ENCODE data around the gene LRCH1.
A peak's percentile ranks its signal among the peaks of the same experiment; 100 is the strongest.

Gene LRCH1

GRCh38 chr13:46600943-46601311 is 48.0 kb downstream of the LRCH1 start:
- Histone ChIP-seq H3K27ac (ENCODE audit: low read length, poor library complexity, severe bottlenecking) (no peak overlapping the region), H2BK15ac (ENCODE audit: low read depth, poor library complexity, severe bottlenecking) (no peak overlapping the region), H3K4me1 (ENCODE audit: control insufficient read depth, insufficient read depth, low read depth, low read length) (peaks cover 8% of the 10 kb centered on the region), H3K9me3 (ENCODE audit: control insufficient read depth, low read length) (no peaks in the 10 kb centered on the region), H3K9ac (ENCODE audit: low read length) (no peak overlapping the region), H2BK120ac (ENCODE audit: low read depth, low read length) (no peak overlapping the region), H4K8ac (ENCODE audit: low read length) (no peak overlapping the region), H3K79me1 (replicated peaks; ENCODE audit: low read length, poor library complexity, severe bottlenecking) (peaks cover 11% of the 10 kb centered on the region), H2BK5ac (ENCODE audit: low read depth, low read length, poor library complexity, severe bottlenecking) (no peak overlapping the region), H3K4me3 (ENCODE audit: insufficient read depth in 1 of 2, low read depth in 1 of 2, low read length in 2 of 2) (no peak overlapping the region), H4K91ac (ENCODE audit: low read length) (no peak overlapping the region), H3K23ac (ENCODE audit: low read length in 2 of 2) (no peak overlapping the region), H2AFZ (ENCODE audit: low read depth, low read length) (no peak overlapping the region), H3K36me3 (ENCODE audit: control insufficient read depth in 1 of 2, insufficient read depth in 2 of 2, low read depth in 1 of 2, low read length in 2 of 2) (no peaks in the 10 kb centered on the region), H3K4ac (ENCODE audit: low read depth in 1 of 2, low read length in 2 of 2) (peak overlapping the region in 1 of 2 experiments; percentile 17), H2BK12ac (ENCODE audit: low read length in 2 of 2) (no peak overlapping the region), H3K4me2 (ENCODE audit: low read length, poor library complexity, severe bottlenecking) (no peak overlapping the region), H3K27me3 (ENCODE audit: control insufficient read depth in 1 of 2, insufficient read depth in 1 of 2, low read length in 2 of 2) (no peaks in the 10 kb centered on the region), H3K18ac (ENCODE audit: low read depth in 1 of 2, low read length in 2 of 2) (peak overlapping the region in 1 of 2 experiments; percentile 77), H2AK5ac (ENCODE audit: low read length, severe bottlenecking) (peak overlapping the region; percentile 84), H3K14ac (ENCODE audit: low read length in 2 of 2) (no peak overlapping the region)
- no peak for DNase-seq
- 94% methylated on average over 2 of the region's 3 CpGs for WGBS

DNA sequence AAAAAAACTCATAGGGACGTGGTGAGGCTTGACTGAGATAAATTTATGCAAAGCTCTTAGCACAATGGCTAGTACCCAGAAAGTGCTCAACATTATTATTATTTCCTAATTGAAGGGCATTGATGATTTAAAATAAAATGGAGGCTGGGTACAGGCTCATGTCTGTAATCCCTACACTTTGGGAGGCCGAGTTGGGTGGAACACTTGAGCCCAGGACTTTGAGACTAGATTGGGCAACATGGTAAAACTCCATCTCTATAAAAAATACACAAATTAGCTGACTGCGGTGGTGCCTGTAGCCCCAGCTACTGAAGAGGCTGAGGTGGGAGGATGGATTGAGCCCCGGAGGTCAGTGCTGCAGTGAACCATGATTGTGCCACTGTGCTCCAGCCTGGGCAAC is 49.6 kb downstream of the LRCH1 start:
- H3K23ac ChIP-seq (ENCODE audit: low read length in 2 of 2): no peak overlapping the region
- 100% methylated on average over 4 of the region's 4 CpGs for WGBS
- H2BK5ac ChIP-seq (ENCODE audit: low read depth, low read length, poor library complexity, severe bottlenecking): no peak overlapping the region
- H3K27me3 ChIP-seq (ENCODE audit: control insufficient read depth in 1 of 2, insufficient read depth in 1 of 2, low read length in 2 of 2): no peaks in the 10 kb centered on the region
- H3K4me3 ChIP-seq (ENCODE audit: insufficient read depth in 1 of 2, low read depth in 1 of 2, low read length in 2 of 2): no peak overlapping the region
- no peak overlapping the region for H4K91ac ChIP-seq (ENCODE audit: low read length)
- H3K4me1 ChIP-seq (ENCODE audit: control insufficient read depth, insufficient read depth, low read depth, low read length): peaks cover 15% of the 10 kb centered on the region
- H3K14ac ChIP-seq (ENCODE audit: low read length in 2 of 2): no peak overlapping the region
- no peak overlapping the region for H2AFZ ChIP-seq (ENCODE audit: low read depth, low read length)
- H2BK12ac ChIP-seq (ENCODE audit: low read length in 2 of 2): no peak overlapping the region
- H3K18ac ChIP-seq (ENCODE audit: low read depth in 1 of 2, low read length in 2 of 2): no peak overlapping the region
- no peak for DNase-seq
- no peaks in the 10 kb centered on the region for H3K36me3 ChIP-seq (ENCODE audit: control insufficient read depth in 1 of 2, insufficient read depth in 2 of 2, low read depth in 1 of 2, low read length in 2 of 2)
- no peak overlapping the region for H4K8ac ChIP-seq (ENCODE audit: low read length)
- no peak overlapping the region for H3K4ac ChIP-seq (ENCODE audit: low read depth in 1 of 2, low read length in 2 of 2)
- H2BK120ac ChIP-seq (ENCODE audit: low read depth, low read length): no peak overlapping the region
- H2AK5ac ChIP-seq (ENCODE audit: low read length, severe bottlenecking): no peak overlapping the region
- H3K79me1 ChIP-seq (replicated peaks; ENCODE audit: low read length, poor library complexity, severe bottlenecking): peaks cover 11% of the 10 kb centered on the region
- no peaks in the 10 kb centered on the region for H3K9me3 ChIP-seq (ENCODE audit: control insufficient read depth, low read length)
- H3K9ac ChIP-seq (ENCODE audit: low read length): no peak overlapping the region
- H3K27ac ChIP-seq (ENCODE audit: low read length, poor library complexity, severe bottlenecking): no peak overlapping the region
- no peak overlapping the region for H2BK15ac ChIP-seq (ENCODE audit: low read depth, poor library complexity, severe bottlenecking)
- H3K4me2 ChIP-seq (ENCODE audit: low read length, poor library complexity, severe bottlenecking): no peak overlapping the region

DNA sequence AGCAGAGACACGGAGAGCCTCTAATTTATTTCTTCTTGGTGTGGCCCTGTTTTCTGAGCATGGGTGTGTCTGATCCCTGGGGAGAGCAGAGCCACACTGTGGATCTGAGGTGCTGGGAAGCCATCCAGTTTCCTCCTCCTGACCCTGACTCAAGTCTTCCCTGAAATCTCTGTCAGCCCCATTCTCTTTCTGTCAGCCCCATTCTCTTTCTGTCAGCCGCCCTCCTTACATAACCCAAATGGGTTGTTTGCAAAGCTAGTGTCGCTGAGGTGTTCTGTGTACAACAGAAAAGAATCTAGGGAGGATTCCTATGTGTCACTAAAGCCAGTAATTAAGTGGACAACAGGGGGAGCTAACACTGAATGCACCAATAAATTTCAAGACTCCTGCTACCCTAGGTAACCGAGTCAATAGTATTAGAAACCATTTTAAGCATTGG is 50.2 kb downstream of the LRCH1 start:
- Histone ChIP-seq H3K18ac (ENCODE audit: low read depth in 1 of 2, low read length in 2 of 2) (no peak overlapping the region), H3K27me3 (ENCODE audit: control insufficient read depth in 1 of 2, insufficient read depth in 1 of 2, low read length in 2 of 2) (no peaks in the 10 kb centered on the region), H3K9ac (ENCODE audit: low read length) (peak overlapping the region; percentile 18), H2BK12ac (ENCODE audit: low read length in 2 of 2) (no peak overlapping the region), H3K4ac (ENCODE audit: low read depth in 1 of 2, low read length in 2 of 2) (no peak overlapping the region), H4K8ac (ENCODE audit: low read length) (no peak overlapping the region), H3K4me1 (ENCODE audit: control insufficient read depth, insufficient read depth, low read depth, low read length) (peaks cover 19% of the 10 kb centered on the region), H3K14ac (ENCODE audit: low read length in 2 of 2) (no peak overlapping the region), H3K36me3 (ENCODE audit: control insufficient read depth in 1 of 2, insufficient read depth in 2 of 2, low read depth in 1 of 2, low read length in 2 of 2) (no peaks in the 10 kb centered on the region), H3K4me3 (ENCODE audit: insufficient read depth in 1 of 2, low read depth in 1 of 2, low read length in 2 of 2) (no peak overlapping the region), H2BK120ac (ENCODE audit: low read depth, low read length) (no peak overlapping the region), H3K27ac (ENCODE audit: low read length, poor library complexity, severe bottlenecking) (no peak overlapping the region), H3K79me1 (replicated peaks; ENCODE audit: low read length, poor library complexity, severe bottlenecking) (peaks cover 11% of the 10 kb centered on the region), H4K91ac (ENCODE audit: low read length) (no peak overlapping the region), H2BK5ac (ENCODE audit: low read depth, low read length, poor library complexity, severe bottlenecking) (no peak overlapping the region), H3K4me2 (ENCODE audit: low read length, poor library complexity, severe bottlenecking) (no peak overlapping the region), H3K23ac (ENCODE audit: low read length in 2 of 2) (no peak overlapping the region), H3K9me3 (ENCODE audit: control insufficient read depth, low read length) (no peaks in the 10 kb centered on the region), H2BK15ac (ENCODE audit: low read depth, poor library complexity, severe bottlenecking) (no peak overlapping the region), H2AFZ (ENCODE audit: low read depth, low read length) (no peak overlapping the region), H2AK5ac (ENCODE audit: low read length, severe bottlenecking) (no peak overlapping the region)
- WGBS: 95% methylated on average over 2 of the region's 4 CpGs
- no peak for DNase-seq

- Histone ChIP-seq H2BK15ac (ENCODE audit: low read depth, poor library complexity, severe bottlenecking) (no peak overlapping the region), H3K23ac (ENCODE audit: low read length in 2 of 2) (no peak overlapping the region), H3K14ac (ENCODE audit: low read length in 2 of 2) (no peak overlapping the region), H4K8ac (ENCODE audit: low read length) (no peak overlapping the region), H3K27me3 (ENCODE audit: control insufficient read depth in 1 of 2, insufficient read depth in 1 of 2, low read length in 2 of 2) (no peaks in the 10 kb centered on the region), H2AFZ (ENCODE audit: low read depth, low read length) (no peak overlapping the region), H3K4me2 (ENCODE audit: low read length, poor library complexity, severe bottlenecking) (no peak overlapping the region), H3K4me1 (ENCODE audit: control insufficient read depth, insufficient read depth, low read depth, low read length) (peaks cover 22% of the 10 kb centered on the region), H3K18ac (ENCODE audit: low read depth in 1 of 2, low read length in 2 of 2) (peak overlapping the region in 1 of 2 experiments; percentile 21), H3K27ac (ENCODE audit: low read length, poor library complexity, severe bottlenecking) (no peak overlapping the region), H3K79me1 (replicated peaks; ENCODE audit: low read length, poor library complexity, severe bottlenecking) (peaks cover 11% of the 10 kb centered on the region), H2BK5ac (ENCODE audit: low read depth, low read length, poor library complexity, severe bottlenecking) (no peak overlapping the region), H2AK5ac (ENCODE audit: low read length, severe bottlenecking) (peak overlapping the region; percentile 26), H3K4ac (ENCODE audit: low read depth in 1 of 2, low read length in 2 of 2) (peak overlapping the region in 1 of 2 experiments; percentile 37), H3K9me3 (ENCODE audit: control insufficient read depth, low read length) (no peaks in the 10 kb centered on the region), H3K4me3 (ENCODE audit: insufficient read depth in 1 of 2, low read depth in 1 of 2, low read length in 2 of 2) (no peak overlapping the region), H3K9ac (ENCODE audit: low read length) (no peak overlapping the region), H2BK120ac (ENCODE audit: low read depth, low read length) (no peak overlapping the region), H2BK12ac (ENCODE audit: low read length in 2 of 2) (peak overlapping the region in 1 of 2 experiments; percentile 71), H3K36me3 (ENCODE audit: control insufficient read depth in 1 of 2, insufficient read depth in 2 of 2, low read depth in 1 of 2, low read length in 2 of 2) (no peaks in the 10 kb centered on the region), H4K91ac (ENCODE audit: low read length) (no peak overlapping the region)
- 96% methylated on average over 4 of the region's 5 CpGs for WGBS
- no peak for DNase-seq
Measured at GRCh38 chr13:46604226-46604990, 51.4 kb downstream of the LRCH1 start.
